Endothelial cell of umbilical vein (primary cell): ENCODE measurements around the gene ZNF311. TPM values are rescaled to one million over a fixed set of nuclear protein-coding genes. Genes with fewer than 3 reads are reported as not detected.
A peak's percentile ranks its signal among the peaks of the same experiment; 100 is the strongest.

Experiments used
- BruUV-seq: library from RNA; stranded (reverse); fragments of 400-500 nt; replicated peaks from 2 replicates; lab custom pipeline; 2021; lab: Mats Ljungman, UMichigan
- CTCF ChIA-PET: fragments of 300-600, 350-600 bp; sonication (Branson Sonifier 250); formaldehyde crosslinking; loops from one replicate; lab custom pipeline; 2021; ENCODE audit warnings: antibody characterized with exemption, inconsistent platforms; lab: Charles Lee
- POLR2A ChIA-PET: fragments of 300-600, 350-600 bp; sonication (Branson Sonifier 250); formaldehyde crosslinking; loops from one replicate; lab custom pipeline; 2021; ENCODE audit warnings: antibody characterized with exemption, inconsistent platforms; lab: Charles Lee
- DNase-seq: peaks from one replicate; pipeline ENCODE4 v3.0.0-alpha.2; 2011; ENCODE audit warnings: low read depth, low spot score
- FAIRE-seq: peaks from 2 replicates; lab custom pipeline; 2011; peaks lifted over from hg19 to GRCh38; lab: Jason Lieb, UNC
- H2AFZ ChIP-seq: 2 replicates; pipeline ENCODE4 v1.6.0; 2012; ENCODE audit warnings: low read depth, low read length, control low read depth, inconsistent platforms
- H3K27ac ChIP-seq: 2 replicates; pipeline ENCODE4 v1.5.1; 2011; ENCODE audit warnings: low read depth, mild to moderate bottlenecking, control low read depth, low read length, moderate library complexity; ENCODE audit not compliant: insufficient read depth
- H3K27me3 ChIP-seq, 2 experiments: 2 replicates each; pipeline versions ENCODE4 v1.6.0 to v1.6.1; 2011; ENCODE audit warnings: low read length in 2 of 2, mixed read lengths in 1 of 2; ENCODE audit not compliant: control insufficient read depth in 2 of 2, insufficient read depth in 2 of 2
- H3K36me3 ChIP-seq, 2 experiments: 2 replicates in 1 of 2; 3 replicates in 1 of 2; pipeline ENCODE4 v1.5.1; 2011; ENCODE audit warnings: low read length in 2 of 2, mild to moderate bottlenecking in 1 of 2, moderate library complexity in 1 of 2; ENCODE audit not compliant: control insufficient read depth in 2 of 2, insufficient read depth in 2 of 2; ENCODE audit errors: extremely low read depth in 1 of 2
- H3K4me1 ChIP-seq: 3 replicates; pipeline ENCODE4 v1.5.1; 2011; ENCODE audit warnings: mild to moderate bottlenecking, low read length; ENCODE audit not compliant: control insufficient read depth, insufficient read depth; ENCODE audit errors: extremely low read depth
- H3K4me2 ChIP-seq: 2 replicates; pipeline ENCODE4 v1.6.1; 2011; ENCODE audit warnings: low read length, control low read depth, mixed read lengths; ENCODE audit not compliant: insufficient read depth
- H3K4me3 ChIP-seq, 3 experiments: fragments of 200-600 bp in 1 of 3; sonication (generic), shearing (Covaris generic) in 1 of 3; replicated peaks in 1 of 3; 2 replicates each; pipeline ENCODE4 v1.5.1; 2011 to 2016; ENCODE audit warnings: control low read depth in 3 of 3, low read length in 3 of 3, mild to moderate bottlenecking in 2 of 3, inconsistent platforms in 1 of 3, low read depth in 1 of 3, moderate library complexity in 1 of 3; ENCODE audit not compliant: insufficient read depth in 1 of 3
- H3K79me2 ChIP-seq: 2 replicates; pipeline ENCODE4 v1.6.0; 2012; ENCODE audit warnings: low read length, inconsistent platforms; ENCODE audit not compliant: control insufficient read depth, insufficient read depth
- H3K9ac ChIP-seq: replicated peaks from 2 replicates; pipeline ENCODE3; 2011; ENCODE audit warnings: low read length, control low read depth; ENCODE audit not compliant: insufficient read depth; ENCODE audit errors: extremely low read depth
- H3K9me1 ChIP-seq: replicated peaks from 3 replicates; pipeline ENCODE4 v1.6.0; 2011; ENCODE audit warnings: mild to moderate bottlenecking, low read length; ENCODE audit not compliant: control insufficient read depth, insufficient read depth; ENCODE audit errors: extremely low read depth
- H3K9me3 ChIP-seq: replicated peaks from 2 replicates; pipeline ENCODE4 v1.5.1; 2012; ENCODE audit warnings: low read length, inconsistent platforms; ENCODE audit not compliant: control insufficient read depth, insufficient read depth
- H4K20me1 ChIP-seq: replicated peaks from 2 replicates; pipeline ENCODE3; 2011; ENCODE audit warnings: mild to moderate bottlenecking, low read length; ENCODE audit not compliant: control insufficient read depth, insufficient read depth; ENCODE audit errors: extremely low read depth
- EZH2 ChIP-seq: IDR thresholded peaks from 2 replicates; pipeline ENCODE4 v1.6.1; 2012; ENCODE audit warnings: borderline replicate concordance, low read depth, mild to moderate bottlenecking, moderate library complexity, low read length, inconsistent platforms; ENCODE audit not compliant: severe bottlenecking
- FOS ChIP-seq: IDR thresholded peaks from 2 replicates; pipeline ENCODE4 v1.6.1; 2011; ENCODE audit warnings: mild to moderate bottlenecking, low read length, moderate library complexity, borderline replicate concordance; ENCODE audit not compliant: insufficient read depth
- GATA2 ChIP-seq: IDR thresholded peaks from 2 replicates; pipeline ENCODE4 v1.7.0; 2011; ENCODE audit warnings: low read depth, mild to moderate bottlenecking, moderate library complexity, mixed read lengths, low read length; ENCODE audit not compliant: insufficient read length, insufficient read depth
- JUN ChIP-seq: IDR thresholded peaks from 2 replicates; pipeline ENCODE4 v1.6.1; 2011; ENCODE audit warnings: borderline replicate concordance, low read depth; ENCODE audit not compliant: insufficient read length, insufficient read depth
- MYC ChIP-seq: IDR thresholded peaks from one replicate; pipeline ENCODE4 v1.6.1; 2011; ENCODE audit warnings: mild to moderate bottlenecking, low read depth, low read length
- POLR2A ChIP-seq: IDR thresholded peaks from 2 replicates; pipeline ENCODE4 v1.6.1; 2012; ENCODE audit warnings: low read depth, mild to moderate bottlenecking, control low read depth, low read length
- POLR2AphosphoS5 ChIP-seq: IDR thresholded peaks from 2 replicates; pipeline ENCODE4 v1.6.1; 2012; ENCODE audit warnings: low read depth, mild to moderate bottlenecking, control low read depth, low read length, moderate library complexity; ENCODE audit not compliant: insufficient read depth
- dilution Hi-C: fragments of 300-500 bp; cut with MboI; formaldehyde crosslinking; loops from one replicate; pipeline ENCODE4 v1.15.0; 2019; ENCODE audit warnings: low sequenced_read_pairs; ENCODE audit not compliant: extremely low pct_ligation_motif_present
- intact Hi-C: fragments of 100-400 bp; cut with micrococcal nuclease; formaldehyde crosslinking; loops from one replicate; pipeline ENCODE4 v1.10.0; 2022
- polyA plus RNA-seq, 4 experiments: library from polyadenylated mRNA; depleted of rRNA in 3 of 4; stranded (reverse) in 3 of 4; unstranded in 1 of 4; fragments of >200 nt; gene quantifications; 2 replicates each; pipeline versions ENCODE4 v1.2.1 to v1.2.3, GENCODE V29; 2011 to 2012; ENCODE audit warnings: missing spikeins in 1 of 4
- total RNA-seq: library from RNA; stranded (reverse); gene quantifications from 2 replicates; pipeline ENCODE4 v1.2.3, GENCODE V29; 2021
- TF ChIP-seq, protein P1 (sequence below), 2 donors: IDR thresholded peaks; 1 replicate in 1 of 2; 2 replicates in 1 of 2; pipeline ENCODE4 v1.5.1; 2011; ENCODE audit warnings: low read length in 2 of 2, mild to moderate bottlenecking in 2 of 2, moderate library complexity in 2 of 2, control low read depth in 1 of 2, inconsistent platforms in 1 of 2, low read depth in 1 of 2; ENCODE audit not compliant: insufficient read depth in 1 of 2; ENCODE audit errors: extremely low read depth in 1 of 2
- TF ChIP-seq, protein P2 (sequence below): IDR thresholded peaks from 2 replicates; pipeline ENCODE4 v1.6.1; 2011; ENCODE audit not compliant: insufficient read depth, insufficient read length

ZNF311 gene
- total and polyA plus RNA-seq, 2 donors (not counting 3 experiments of a cell fraction or from before 2014, with no cell fraction given), result 0.26 to 0.35 TPM

DNA sequence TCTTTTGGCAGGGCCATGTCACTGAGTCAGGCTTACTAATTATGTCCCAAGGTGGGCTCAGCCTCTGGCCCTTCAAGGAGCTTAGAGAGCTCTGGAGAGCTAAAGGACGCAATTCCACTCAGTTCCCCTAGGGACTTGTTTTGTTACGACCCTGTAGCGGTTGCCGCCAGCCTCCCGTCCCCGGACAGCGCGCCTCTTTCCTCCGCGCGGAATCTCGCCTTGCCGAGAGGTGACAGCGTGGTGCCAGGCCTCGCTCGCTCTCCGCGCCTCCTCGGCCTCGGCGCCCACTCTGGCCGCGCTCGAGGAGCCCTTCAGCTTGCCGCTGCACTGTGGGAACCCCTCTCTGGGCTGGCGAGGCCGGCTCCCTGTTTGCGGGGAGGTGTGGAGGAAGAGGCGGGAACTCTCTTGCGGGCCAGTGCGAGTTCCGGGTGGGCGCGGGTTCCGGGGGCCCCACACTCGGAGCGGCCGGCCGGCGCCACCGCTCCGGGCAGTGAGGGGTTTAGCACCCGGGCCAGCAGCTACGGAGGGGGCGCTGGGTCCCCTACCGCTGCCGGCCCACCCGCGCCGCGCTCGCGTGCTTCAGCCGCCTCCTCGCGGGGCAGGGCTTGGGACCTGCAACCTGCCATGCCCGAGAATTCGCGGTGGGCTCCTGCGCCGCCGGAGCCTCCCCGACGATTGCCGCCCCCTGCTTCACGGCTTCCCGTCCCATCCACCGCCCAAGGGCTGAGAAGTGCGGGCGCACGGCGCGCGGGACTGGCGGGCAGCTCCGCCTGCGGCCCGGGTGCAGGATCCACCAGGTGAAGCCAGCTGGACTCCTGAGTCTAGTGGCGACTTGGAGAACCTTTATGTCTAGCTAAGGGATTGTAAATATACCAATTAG lies 9.9 kb upstream of the ZNF311 start:
- Histone ChIP-seq H3K4me1 (peaks cover 11% of the 10 kb centered on the region), H4K20me1 (no peaks in the 10 kb centered on the region), H3K27ac (no peak overlapping the region), H3K79me2 (no peaks in the 10 kb centered on the region), H3K36me3 (no peaks in the 10 kb centered on the region), H3K9me1 (no peaks in the 10 kb centered on the region), H3K4me2 (no peak overlapping the region), H2AFZ (peak overlapping the region; percentile 20), H3K27me3 (peaks cover 4 to 5% of the 10 kb centered on the region in 2 experiments), H3K4me3 (no peak overlapping the region), H3K9me3 (no peaks in the 10 kb centered on the region), H3K9ac (no peak overlapping the region)
- DNase-seq, result no peak
- POLR2A ChIA-PET, result no interaction called here
- TF ChIP-seq MYC (no peak), EZH2 (no peak), GATA2 (no peak), POLR2A (no peak), POLR2AphosphoS5 (no peak), JUN (no peak), FOS (no peak)
- TF ChIP-seq, protein P1, sequence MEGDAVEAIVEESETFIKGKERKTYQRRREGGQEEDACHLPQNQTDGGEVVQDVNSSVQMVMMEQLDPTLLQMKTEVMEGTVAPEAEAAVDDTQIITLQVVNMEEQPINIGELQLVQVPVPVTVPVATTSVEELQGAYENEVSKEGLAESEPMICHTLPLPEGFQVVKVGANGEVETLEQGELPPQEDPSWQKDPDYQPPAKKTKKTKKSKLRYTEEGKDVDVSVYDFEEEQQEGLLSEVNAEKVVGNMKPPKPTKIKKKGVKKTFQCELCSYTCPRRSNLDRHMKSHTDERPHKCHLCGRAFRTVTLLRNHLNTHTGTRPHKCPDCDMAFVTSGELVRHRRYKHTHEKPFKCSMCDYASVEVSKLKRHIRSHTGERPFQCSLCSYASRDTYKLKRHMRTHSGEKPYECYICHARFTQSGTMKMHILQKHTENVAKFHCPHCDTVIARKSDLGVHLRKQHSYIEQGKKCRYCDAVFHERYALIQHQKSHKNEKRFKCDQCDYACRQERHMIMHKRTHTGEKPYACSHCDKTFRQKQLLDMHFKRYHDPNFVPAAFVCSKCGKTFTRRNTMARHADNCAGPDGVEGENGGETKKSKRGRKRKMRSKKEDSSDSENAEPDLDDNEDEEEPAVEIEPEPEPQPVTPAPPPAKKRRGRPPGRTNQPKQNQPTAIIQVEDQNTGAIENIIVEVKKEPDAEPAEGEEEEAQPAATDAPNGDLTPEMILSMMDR (IDR thresholded peaks at IDR 0.05; ENCODE audit: extremely low read depth in 1 of 2, insufficient read depth in 1 of 2, low read depth in 1 of 2, low read length in 2 of 2), result no peak
- TF ChIP-seq, protein P2, sequence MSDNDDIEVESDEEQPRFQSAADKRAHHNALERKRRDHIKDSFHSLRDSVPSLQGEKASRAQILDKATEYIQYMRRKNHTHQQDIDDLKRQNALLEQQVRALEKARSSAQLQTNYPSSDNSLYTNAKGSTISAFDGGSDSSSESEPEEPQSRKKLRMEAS, result no peak
- FAIRE-seq, result no peak
- CTCF ChIA-PET, result interaction anchor here (0.6 to 6.6 kb wide), 12 partner anchors 9 to 1541 kb away, joined by 3 to 100 read pairs (median 6); partner anchors contain the start of gene ZNF311
- dilution Hi-C loops (no loop called here), intact Hi-C loops (loop anchor here (5.0 kb wide), 1 partner anchor 572 kb away; the partner anchor contains the start of gene OR2H2)
- BruUV-seq, result no TSS peak
